ENCODE measurements around the gene OPN5.
"Not testable (repeated sequence)": the region's sequence is repeated elsewhere in the genome, so short reads cannot be mapped to it uniquely, and the experiment has no call there.

Gene OPN5, protein sequence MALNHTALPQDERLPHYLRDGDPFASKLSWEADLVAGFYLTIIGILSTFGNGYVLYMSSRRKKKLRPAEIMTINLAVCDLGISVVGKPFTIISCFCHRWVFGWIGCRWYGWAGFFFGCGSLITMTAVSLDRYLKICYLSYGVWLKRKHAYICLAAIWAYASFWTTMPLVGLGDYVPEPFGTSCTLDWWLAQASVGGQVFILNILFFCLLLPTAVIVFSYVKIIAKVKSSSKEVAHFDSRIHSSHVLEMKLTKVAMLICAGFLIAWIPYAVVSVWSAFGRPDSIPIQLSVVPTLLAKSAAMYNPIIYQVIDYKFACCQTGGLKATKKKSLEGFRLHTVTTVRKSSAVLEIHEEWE

DNA sequence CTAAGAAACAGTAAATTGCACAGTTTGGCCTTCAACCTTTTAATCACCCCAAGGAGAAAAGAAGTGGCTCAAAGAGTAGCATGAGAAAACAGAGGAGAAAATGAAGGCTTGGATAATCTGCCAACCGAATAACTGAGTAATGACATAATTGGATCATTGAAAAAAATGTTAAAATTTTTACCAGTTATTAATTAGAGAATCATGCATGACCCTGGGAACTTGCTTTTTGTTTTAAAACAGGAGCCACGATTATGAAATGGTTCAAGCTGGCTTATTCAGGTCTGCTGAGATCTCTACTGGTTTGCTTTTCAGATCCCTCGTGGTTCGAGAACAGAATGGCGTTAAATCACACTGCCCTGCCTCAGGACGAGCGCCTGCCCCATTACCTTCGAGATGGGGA lies at the start of gene OPN5:
Gene OPN5 (plus strand): TSS at position 301 of the 400 bp plus-strand sequence. CDS start 35 bp downstream, at position 336.
- Histone ChIP-seq H3K27ac (ENCODE audit: low read depth, low read length) (no peak within 1 kb of the TSS), H3K4me3 (ENCODE audit: low read depth, low read length) (no peak within 1 kb of the TSS), H3K27me3 (ENCODE audit: control insufficient read depth, insufficient read depth, low read length) (peaks cover 3% of the 10 kb centered on the region; the same call in 1 of the 2 replicates), H3K4me1 (ENCODE audit: control insufficient read depth, insufficient read depth, low read length) (peaks cover 5% of the 10 kb centered on the region; the same call in 1 of the 2 replicates), H3K9ac (ENCODE audit: low read length) (no peak within 1 kb of the TSS), H3K9me3 (ENCODE audit: control insufficient read depth, insufficient read depth, low read depth, low read length) (no peaks in the 10 kb centered on the region), H3K36me3 (ENCODE audit: control insufficient read depth, insufficient read depth, low read length) (no peaks in the 10 kb centered on the region)

DNA sequence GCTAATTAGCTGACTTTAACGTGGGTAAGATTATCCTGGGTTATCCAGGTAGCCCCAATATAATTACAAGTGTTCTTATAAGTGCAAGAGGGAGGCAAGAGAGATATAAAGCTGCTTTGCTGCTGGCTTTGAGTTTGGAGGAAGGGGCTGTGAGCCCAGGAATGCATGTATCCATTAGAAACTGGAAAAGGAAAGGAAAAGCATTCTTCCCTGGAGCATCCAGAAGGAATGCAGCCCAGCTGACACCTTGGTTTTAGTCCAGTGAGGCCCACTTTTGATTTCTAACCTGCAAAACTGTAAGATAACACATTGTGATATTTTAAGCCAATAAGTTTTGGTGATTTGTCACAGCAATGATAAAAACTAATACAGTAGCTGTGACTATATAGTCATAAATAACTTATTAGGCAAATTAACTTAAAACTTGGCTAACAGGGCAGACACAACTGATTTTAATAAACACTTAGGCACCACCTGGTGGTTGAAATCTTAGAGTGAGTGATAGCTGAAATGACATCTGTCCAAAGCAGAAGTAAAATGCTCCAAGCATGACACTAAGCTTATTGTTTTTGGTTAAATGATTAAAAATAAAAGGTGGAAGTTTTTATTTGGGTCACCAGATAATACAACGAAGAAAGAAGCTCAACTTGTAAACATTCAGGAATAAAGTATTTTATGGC lies 47.8 kb upstream of the OPN5 start:
- Histone ChIP-seq H3K36me3 (ENCODE audit: control insufficient read depth, insufficient read depth, low read length) (no peaks in the 10 kb centered on the region), H3K4me3 (ENCODE audit: low read depth, low read length) (no peak overlapping the region), H3K27ac (ENCODE audit: low read depth, low read length) (0 out of 2 replicates have a peak overlapping the region, but pooled peaks have one; percentile 32), H3K9ac (ENCODE audit: low read length) (no peak overlapping the region), H3K9me3 (ENCODE audit: control insufficient read depth, insufficient read depth, low read depth, low read length) (no peaks in the 10 kb centered on the region), H3K4me1 (ENCODE audit: control insufficient read depth, insufficient read depth, low read length) (peaks cover 37% of the 10 kb centered on the region), H3K27me3 (ENCODE audit: control insufficient read depth, insufficient read depth, low read length) (no peaks in the 10 kb centered on the region)

DNA sequence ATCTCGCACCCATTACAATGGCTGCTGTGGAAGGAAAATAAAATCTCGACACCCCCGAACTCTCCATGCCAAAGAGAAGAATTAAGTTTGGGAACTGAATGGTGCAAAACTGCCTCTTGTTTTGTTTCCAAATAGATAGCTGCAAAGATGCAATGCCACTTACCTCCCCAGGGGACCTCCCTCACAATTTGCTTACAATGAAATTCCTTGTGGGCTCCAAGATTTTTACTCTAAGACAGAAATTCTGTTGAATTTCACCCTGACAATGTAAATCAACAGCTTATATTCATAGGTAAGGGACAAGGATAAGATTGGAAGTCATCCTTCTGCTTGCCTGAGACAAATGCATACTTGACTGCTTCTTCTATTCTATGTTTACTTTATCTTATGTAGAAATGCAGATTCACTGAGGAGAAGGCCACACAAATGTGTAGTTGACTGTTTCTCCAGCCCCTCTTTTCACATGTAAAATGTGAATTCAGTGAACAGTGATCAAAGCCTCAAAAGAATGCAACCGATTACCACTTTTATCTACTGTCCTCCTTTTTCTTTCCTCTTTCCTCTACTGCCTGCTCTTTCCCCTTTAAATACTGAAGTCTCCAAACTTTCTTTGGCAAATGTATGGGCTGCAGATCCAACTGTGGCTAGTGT lies 46.9 kb upstream of the OPN5 start:
- H3K27ac ChIP-seq (ENCODE audit: low read depth, low read length) = peak overlapping the region; percentile 50
- H3K4me1 ChIP-seq (ENCODE audit: control insufficient read depth, insufficient read depth, low read length) = peaks cover 37% of the 10 kb centered on the region

DNA sequence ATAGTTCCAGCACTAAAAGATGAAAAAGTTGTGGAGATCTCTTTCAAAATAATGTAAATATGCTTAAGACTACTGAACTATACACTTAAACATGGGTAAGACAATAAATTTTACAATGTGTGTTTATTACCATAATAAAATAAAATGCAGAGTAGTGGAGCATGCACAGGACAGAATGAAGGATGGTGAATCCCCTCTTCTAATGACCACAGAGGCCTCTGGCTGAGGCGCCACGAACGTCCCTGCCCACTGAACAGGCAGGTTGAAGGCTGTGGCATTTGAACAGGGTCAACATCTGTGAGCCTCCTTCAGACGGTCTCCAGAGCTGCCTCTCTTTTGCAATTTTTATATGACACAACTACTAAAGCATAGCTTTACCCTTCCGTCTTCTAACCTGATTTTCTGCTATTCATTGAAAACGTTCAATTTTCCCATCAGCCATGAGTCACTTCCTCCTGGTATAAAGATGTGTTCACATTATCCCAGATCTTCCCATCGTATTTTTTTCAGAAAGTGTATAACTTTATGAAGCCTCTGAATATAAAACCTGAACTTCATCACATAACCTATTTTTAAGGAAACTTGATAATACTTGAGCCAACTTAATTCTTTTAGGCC lies 45.6 kb upstream of the OPN5 start:
- H3K9ac ChIP-seq (ENCODE audit: low read length) = no peak overlapping the region

More for the DNA sequence above, 46.9 kb upstream of the OPN5 start:
- no peak overlapping the region for H3K9ac ChIP-seq (ENCODE audit: low read length)
- H3K9me3 ChIP-seq (ENCODE audit: control insufficient read depth, insufficient read depth, low read depth, low read length) = no peaks in the 10 kb centered on the region
- no peaks in the 10 kb centered on the region for H3K36me3 ChIP-seq (ENCODE audit: control insufficient read depth, insufficient read depth, low read length)
- H3K27me3 ChIP-seq (ENCODE audit: control insufficient read depth, insufficient read depth, low read length) = no peaks in the 10 kb centered on the region
- H3K4me3 ChIP-seq (ENCODE audit: low read depth, low read length) = 0 out of 2 replicates have a peak overlapping the region, but pooled peaks have one; percentile 13

DNA sequence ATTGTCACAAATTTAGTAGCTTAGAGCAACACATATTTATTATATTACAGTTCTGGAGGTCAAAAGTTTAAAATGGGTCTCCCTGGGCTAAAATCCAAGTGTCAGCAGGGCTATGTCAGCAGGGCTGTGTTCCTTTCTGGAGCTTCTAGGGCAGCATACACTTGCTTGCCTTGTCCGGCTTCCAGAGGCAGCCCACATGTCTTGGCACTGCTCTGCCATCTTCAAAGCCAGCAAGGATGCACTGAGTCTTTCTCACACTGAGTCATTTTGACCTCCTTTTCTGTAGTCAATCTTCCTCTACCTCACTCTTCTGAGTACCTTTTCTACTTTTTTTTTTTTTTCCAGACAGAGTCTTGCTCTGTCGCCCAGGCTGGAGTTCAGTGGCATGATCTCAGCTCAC lies 44.4 kb upstream of the OPN5 start:
- Histone ChIP-seq H3K27me3 (ENCODE audit: control insufficient read depth, insufficient read depth, low read length) (no peaks in the 10 kb centered on the region), H3K4me3 (ENCODE audit: low read depth, low read length) (no peak overlapping the region), H3K9me3 (ENCODE audit: control insufficient read depth, insufficient read depth, low read depth, low read length) (no peaks in the 10 kb centered on the region), H3K9ac (ENCODE audit: low read length) (no peak overlapping the region), H3K27ac (ENCODE audit: low read depth, low read length) (no peak overlapping the region), H3K36me3 (ENCODE audit: control insufficient read depth, insufficient read depth, low read length) (no peaks in the 10 kb centered on the region), H3K4me1 (ENCODE audit: control insufficient read depth, insufficient read depth, low read length) (peaks cover 41% of the 10 kb centered on the region)

More for the DNA sequence above, 45.6 kb upstream of the OPN5 start:
- Histone ChIP-seq H3K9me3 (ENCODE audit: control insufficient read depth, insufficient read depth, low read depth, low read length) (no peaks in the 10 kb centered on the region), H3K27me3 (ENCODE audit: control insufficient read depth, insufficient read depth, low read length) (no peaks in the 10 kb centered on the region), H3K4me3 (ENCODE audit: low read depth, low read length) (no peak overlapping the region), H3K27ac (ENCODE audit: low read depth, low read length) (no peak overlapping the region), H3K4me1 (ENCODE audit: control insufficient read depth, insufficient read depth, low read length) (peaks cover 41% of the 10 kb centered on the region), H3K36me3 (ENCODE audit: control insufficient read depth, insufficient read depth, low read length) (no peaks in the 10 kb centered on the region)

DNA sequence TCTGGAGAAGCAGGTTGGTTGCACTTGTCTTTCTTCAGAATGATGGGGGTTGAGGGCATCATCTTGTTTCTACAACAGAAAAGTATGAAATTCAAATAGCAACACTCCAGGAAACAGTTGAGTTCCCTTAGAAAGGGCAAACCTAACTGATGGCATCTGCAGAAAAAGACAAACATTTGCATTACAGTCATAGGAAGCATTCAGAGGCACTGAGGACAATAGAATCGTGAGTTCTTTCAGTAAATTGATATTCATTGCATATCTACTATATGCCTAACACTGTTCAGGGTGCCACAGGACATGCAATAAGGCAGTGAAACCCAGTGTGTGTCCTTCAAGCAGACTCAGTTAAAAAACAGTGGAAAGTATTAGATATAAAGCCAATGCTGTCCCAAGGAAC lies 41.1 kb upstream of the OPN5 start:
- no peaks in the 10 kb centered on the region for H3K27me3 ChIP-seq (ENCODE audit: control insufficient read depth, insufficient read depth, low read length)
- 0 out of 2 replicates have a peak, but pooled peaks cover 4% of the 10 kb centered on the region for H3K9me3 ChIP-seq (ENCODE audit: control insufficient read depth, insufficient read depth, low read depth, low read length)
- H3K36me3 ChIP-seq (ENCODE audit: control insufficient read depth, insufficient read depth, low read length) = no peaks in the 10 kb centered on the region
- no peak overlapping the region for H3K27ac ChIP-seq (ENCODE audit: low read depth, low read length)
- H3K4me3 ChIP-seq (ENCODE audit: low read depth, low read length) = no peak overlapping the region
- peaks cover 16% of the 10 kb centered on the region for H3K4me1 ChIP-seq (ENCODE audit: control insufficient read depth, insufficient read depth, low read length)
- H3K9ac ChIP-seq (ENCODE audit: low read length) = no peak overlapping the region

DNA sequence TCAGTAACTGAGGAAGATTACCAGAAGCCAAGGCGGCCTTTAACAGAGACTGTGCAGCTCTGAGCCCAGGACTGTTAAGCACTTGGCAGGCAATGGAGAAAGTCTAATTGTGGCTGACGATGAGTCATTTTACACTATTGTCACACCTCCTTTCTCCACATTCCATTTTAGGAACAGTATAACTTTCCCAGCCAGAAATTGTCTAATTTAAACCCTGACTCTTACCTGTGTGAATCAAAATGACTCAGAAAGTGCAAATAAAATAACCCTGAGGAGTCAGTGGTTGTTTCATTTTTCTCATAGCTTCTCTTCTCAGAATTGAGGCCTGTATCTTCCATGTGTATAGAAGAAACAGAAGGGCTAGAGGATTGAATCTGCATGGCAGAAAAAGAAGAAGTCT lies 40.0 kb upstream of the OPN5 start:
- no peaks in the 10 kb centered on the region for H3K36me3 ChIP-seq (ENCODE audit: control insufficient read depth, insufficient read depth, low read length)
- H3K27me3 ChIP-seq (ENCODE audit: control insufficient read depth, insufficient read depth, low read length) = no peaks in the 10 kb centered on the region
- no peak overlapping the region for H3K4me3 ChIP-seq (ENCODE audit: low read depth, low read length)
- H3K27ac ChIP-seq (ENCODE audit: low read depth, low read length) = no peak overlapping the region
- H3K9me3 ChIP-seq (ENCODE audit: control insufficient read depth, insufficient read depth, low read depth, low read length) = 0 out of 2 replicates have a peak, but pooled peaks cover 4% of the 10 kb centered on the region
- H3K9ac ChIP-seq (ENCODE audit: low read length) = no peak overlapping the region
- H3K4me1 ChIP-seq (ENCODE audit: control insufficient read depth, insufficient read depth, low read length) = peaks cover 6% of the 10 kb centered on the region

DNA sequence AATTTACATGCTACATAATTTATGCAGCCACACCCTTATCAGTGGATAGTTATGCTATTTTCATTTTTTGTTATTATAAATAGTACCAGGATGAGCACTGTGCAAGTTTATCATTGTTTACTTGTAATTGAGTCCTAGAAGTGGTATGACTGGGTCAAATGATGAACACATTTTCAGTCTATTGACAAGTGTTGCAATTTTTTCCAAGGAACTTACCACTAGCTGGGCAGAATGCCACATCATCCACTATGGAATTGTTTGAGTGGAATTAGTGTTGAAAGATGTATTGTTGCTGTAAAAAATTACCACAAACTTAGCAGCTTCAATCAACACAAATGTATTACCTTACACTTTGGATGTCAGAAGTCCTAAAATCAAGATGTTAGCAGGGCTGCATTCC lies 38.1 kb upstream of the OPN5 start:
- H3K27me3 ChIP-seq (ENCODE audit: control insufficient read depth, insufficient read depth, low read length) = no peaks in the 10 kb centered on the region
- H3K4me1 ChIP-seq (ENCODE audit: control insufficient read depth, insufficient read depth, low read length) = peaks cover 4% of the 10 kb centered on the region; the same call in 1 of the 2 replicates
- no peaks in the 10 kb centered on the region for H3K36me3 ChIP-seq (ENCODE audit: control insufficient read depth, insufficient read depth, low read length)
- no peak overlapping the region for H3K9ac ChIP-seq (ENCODE audit: low read length)
- H3K27ac ChIP-seq (ENCODE audit: low read depth, low read length) = no peak overlapping the region
- H3K9me3 ChIP-seq (ENCODE audit: control insufficient read depth, insufficient read depth, low read depth, low read length) = 0 out of 2 replicates have a peak, but pooled peaks cover 4% of the 10 kb centered on the region
- H3K4me3 ChIP-seq (ENCODE audit: low read depth, low read length) = no peak overlapping the region

DNA sequence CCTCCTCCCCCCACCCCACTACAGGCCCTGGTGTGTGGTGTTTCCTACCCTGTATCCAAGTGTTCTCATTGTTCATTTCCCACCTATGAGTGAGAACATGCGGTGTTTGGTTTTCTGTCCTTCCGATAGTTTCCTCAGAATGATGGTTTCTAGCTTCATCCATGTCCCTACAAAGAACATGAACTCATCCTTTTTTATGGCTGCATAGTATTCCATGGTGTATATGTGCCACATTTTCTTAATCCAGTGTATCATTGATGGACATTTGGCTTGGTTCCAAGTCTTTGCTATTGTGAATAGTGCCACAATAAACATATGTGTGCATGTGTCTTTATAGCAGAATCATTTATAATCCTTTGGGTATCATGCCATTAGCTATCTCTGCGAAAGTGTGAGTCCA lies 36.6 kb upstream of the OPN5 start:
- not testable (repeated sequence) for H3K9me3 ChIP-seq (ENCODE audit: control insufficient read depth, insufficient read depth, low read depth, low read length); H3K4me1 ChIP-seq (ENCODE audit: control insufficient read depth, insufficient read depth, low read length); H3K4me3 ChIP-seq (ENCODE audit: low read depth, low read length); H3K27ac ChIP-seq (ENCODE audit: low read depth, low read length); H3K27me3 ChIP-seq (ENCODE audit: control insufficient read depth, insufficient read depth, low read length); H3K36me3 ChIP-seq (ENCODE audit: control insufficient read depth, insufficient read depth, low read length); H3K9ac ChIP-seq (ENCODE audit: low read length)

DNA sequence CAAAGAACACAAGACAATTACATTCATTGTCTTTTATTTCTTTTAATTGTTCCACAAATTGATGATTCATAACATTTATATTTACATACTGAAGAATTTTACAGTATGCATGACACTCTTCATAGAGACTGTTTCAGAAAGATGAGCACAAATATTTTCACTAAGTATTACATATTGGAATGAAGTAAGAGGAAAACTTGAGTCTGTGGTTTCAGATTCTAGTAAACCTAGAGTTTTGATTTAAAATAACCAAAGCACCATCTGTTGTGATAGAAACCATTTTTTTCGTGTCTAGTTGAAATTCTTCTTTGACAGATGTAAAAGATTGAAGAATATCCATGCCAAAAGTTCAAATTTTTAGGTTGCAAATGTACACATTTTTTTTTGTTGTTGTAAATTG lies 32.1 kb upstream of the OPN5 start:
- no peaks in the 10 kb centered on the region for H3K4me1 ChIP-seq (ENCODE audit: control insufficient read depth, insufficient read depth, low read length)
- H3K9ac ChIP-seq (ENCODE audit: low read length) = no peak overlapping the region
- no peak overlapping the region for H3K27ac ChIP-seq (ENCODE audit: low read depth, low read length)
- no peak overlapping the region for H3K4me3 ChIP-seq (ENCODE audit: low read depth, low read length)
- peaks cover 6% of the 10 kb centered on the region; the same call in 1 of the 2 replicates for H3K9me3 ChIP-seq (ENCODE audit: control insufficient read depth, insufficient read depth, low read depth, low read length)
- H3K27me3 ChIP-seq (ENCODE audit: control insufficient read depth, insufficient read depth, low read length) = no peaks in the 10 kb centered on the region
- no peaks in the 10 kb centered on the region for H3K36me3 ChIP-seq (ENCODE audit: control insufficient read depth, insufficient read depth, low read length)

All from HUES6 (cell line).